Endothelial cell of umbilical vein (primary cell): Measurements from ENCODE around the gene ZNF70. TPM values are rescaled to one million over a fixed set of nuclear protein-coding genes. Genes with fewer than 3 reads are reported as not detected.

Experiments
- BruUV-seq: library from RNA; stranded (reverse); fragments of 400-500 nt; replicated peaks from 2 replicates; lab custom pipeline; 2021; lab: Mats Ljungman, UMichigan
- CTCF ChIA-PET: fragments of 300-600, 350-600 bp; sonication (Branson Sonifier 250); formaldehyde crosslinking; loops from one replicate; lab custom pipeline; 2021; ENCODE audit warnings: antibody characterized with exemption, inconsistent platforms; lab: Charles Lee
- POLR2A ChIA-PET: fragments of 300-600, 350-600 bp; sonication (Branson Sonifier 250); formaldehyde crosslinking; loops from one replicate; lab custom pipeline; 2021; ENCODE audit warnings: antibody characterized with exemption, inconsistent platforms; lab: Charles Lee
- DNase-seq: peaks from one replicate; pipeline ENCODE4 v3.0.0-alpha.2; 2011; ENCODE audit warnings: low read depth, low spot score
- FAIRE-seq: peaks from 2 replicates; lab custom pipeline; 2011; peaks lifted over from hg19 to GRCh38; lab: Jason Lieb, UNC
- H2AFZ ChIP-seq: 2 replicates; pipeline ENCODE4 v1.6.0; 2012; ENCODE audit warnings: low read depth, low read length, control low read depth, inconsistent platforms
- H3K27ac ChIP-seq: 2 replicates; pipeline ENCODE4 v1.5.1; 2011; ENCODE audit warnings: low read depth, mild to moderate bottlenecking, control low read depth, low read length, moderate library complexity; ENCODE audit not compliant: insufficient read depth
- H3K27me3 ChIP-seq, 2 experiments: 2 replicates each; pipeline versions ENCODE4 v1.6.0 to v1.6.1; 2011; ENCODE audit warnings: low read length in 2 of 2, mixed read lengths in 1 of 2; ENCODE audit not compliant: control insufficient read depth in 2 of 2, insufficient read depth in 2 of 2
- H3K36me3 ChIP-seq, 2 experiments: 2 replicates in 1 of 2; 3 replicates in 1 of 2; pipeline ENCODE4 v1.5.1; 2011; ENCODE audit warnings: low read length in 2 of 2, mild to moderate bottlenecking in 1 of 2, moderate library complexity in 1 of 2; ENCODE audit not compliant: control insufficient read depth in 2 of 2, insufficient read depth in 2 of 2; ENCODE audit errors: extremely low read depth in 1 of 2
- H3K4me1 ChIP-seq: 3 replicates; pipeline ENCODE4 v1.5.1; 2011; ENCODE audit warnings: mild to moderate bottlenecking, low read length; ENCODE audit not compliant: control insufficient read depth, insufficient read depth; ENCODE audit errors: extremely low read depth
- H3K4me2 ChIP-seq: 2 replicates; pipeline ENCODE4 v1.6.1; 2011; ENCODE audit warnings: low read length, control low read depth, mixed read lengths; ENCODE audit not compliant: insufficient read depth
- H3K4me3 ChIP-seq, 3 experiments: fragments of 200-600 bp in 1 of 3; sonication (generic), shearing (Covaris generic) in 1 of 3; replicated peaks in 1 of 3; 2 replicates each; pipeline ENCODE4 v1.5.1; 2011 to 2016; ENCODE audit warnings: control low read depth in 3 of 3, low read length in 3 of 3, mild to moderate bottlenecking in 2 of 3, inconsistent platforms in 1 of 3, low read depth in 1 of 3, moderate library complexity in 1 of 3; ENCODE audit not compliant: insufficient read depth in 1 of 3
- H3K79me2 ChIP-seq: 2 replicates; pipeline ENCODE4 v1.6.0; 2012; ENCODE audit warnings: low read length, inconsistent platforms; ENCODE audit not compliant: control insufficient read depth, insufficient read depth
- H3K9ac ChIP-seq: replicated peaks from 2 replicates; pipeline ENCODE3; 2011; ENCODE audit warnings: low read length, control low read depth; ENCODE audit not compliant: insufficient read depth; ENCODE audit errors: extremely low read depth
- H3K9me1 ChIP-seq: replicated peaks from 3 replicates; pipeline ENCODE4 v1.6.0; 2011; ENCODE audit warnings: mild to moderate bottlenecking, low read length; ENCODE audit not compliant: control insufficient read depth, insufficient read depth; ENCODE audit errors: extremely low read depth
- H3K9me3 ChIP-seq: replicated peaks from 2 replicates; pipeline ENCODE4 v1.5.1; 2012; ENCODE audit warnings: low read length, inconsistent platforms; ENCODE audit not compliant: control insufficient read depth, insufficient read depth
- H4K20me1 ChIP-seq: replicated peaks from 2 replicates; pipeline ENCODE3; 2011; ENCODE audit warnings: mild to moderate bottlenecking, low read length; ENCODE audit not compliant: control insufficient read depth, insufficient read depth; ENCODE audit errors: extremely low read depth
- EZH2 ChIP-seq: IDR thresholded peaks from 2 replicates; pipeline ENCODE4 v1.6.1; 2012; ENCODE audit warnings: borderline replicate concordance, low read depth, mild to moderate bottlenecking, moderate library complexity, low read length, inconsistent platforms; ENCODE audit not compliant: severe bottlenecking
- FOS ChIP-seq: IDR thresholded peaks from 2 replicates; pipeline ENCODE4 v1.6.1; 2011; ENCODE audit warnings: mild to moderate bottlenecking, low read length, moderate library complexity, borderline replicate concordance; ENCODE audit not compliant: insufficient read depth
- GATA2 ChIP-seq: IDR thresholded peaks from 2 replicates; pipeline ENCODE4 v1.7.0; 2011; ENCODE audit warnings: low read depth, mild to moderate bottlenecking, moderate library complexity, mixed read lengths, low read length; ENCODE audit not compliant: insufficient read length, insufficient read depth
- JUN ChIP-seq: IDR thresholded peaks from 2 replicates; pipeline ENCODE4 v1.6.1; 2011; ENCODE audit warnings: borderline replicate concordance, low read depth; ENCODE audit not compliant: insufficient read length, insufficient read depth
- MYC ChIP-seq: IDR thresholded peaks from one replicate; pipeline ENCODE4 v1.6.1; 2011; ENCODE audit warnings: mild to moderate bottlenecking, low read depth, low read length
- POLR2A ChIP-seq: IDR thresholded peaks from 2 replicates; pipeline ENCODE4 v1.6.1; 2012; ENCODE audit warnings: low read depth, mild to moderate bottlenecking, control low read depth, low read length
- POLR2AphosphoS5 ChIP-seq: IDR thresholded peaks from 2 replicates; pipeline ENCODE4 v1.6.1; 2012; ENCODE audit warnings: low read depth, mild to moderate bottlenecking, control low read depth, low read length, moderate library complexity; ENCODE audit not compliant: insufficient read depth
- dilution Hi-C: fragments of 300-500 bp; cut with MboI; formaldehyde crosslinking; loops from one replicate; pipeline ENCODE4 v1.15.0; 2019; ENCODE audit warnings: low sequenced_read_pairs; ENCODE audit not compliant: extremely low pct_ligation_motif_present
- intact Hi-C: fragments of 100-400 bp; cut with micrococcal nuclease; formaldehyde crosslinking; loops from one replicate; pipeline ENCODE4 v1.10.0; 2022
- polyA plus RNA-seq, 4 experiments: library from polyadenylated mRNA; depleted of rRNA in 3 of 4; stranded (reverse) in 3 of 4; unstranded in 1 of 4; fragments of >200 nt; gene quantifications; 2 replicates each; pipeline versions ENCODE4 v1.2.1 to v1.2.3, GENCODE V29; 2011 to 2012; ENCODE audit warnings: missing spikeins in 1 of 4
- total RNA-seq: library from RNA; stranded (reverse); gene quantifications from 2 replicates; pipeline ENCODE4 v1.2.3, GENCODE V29; 2021
- TF ChIP-seq, protein P1 (sequence below): IDR thresholded peaks from 2 replicates; pipeline ENCODE4 v1.6.1; 2011; ENCODE audit not compliant: insufficient read depth, insufficient read length
- TF ChIP-seq, protein P2 (sequence below), 2 donors: IDR thresholded peaks; 1 replicate in 1 of 2; 2 replicates in 1 of 2; pipeline ENCODE4 v1.5.1; 2011; ENCODE audit warnings: low read length in 2 of 2, mild to moderate bottlenecking in 2 of 2, moderate library complexity in 2 of 2, control low read depth in 1 of 2, inconsistent platforms in 1 of 2, low read depth in 1 of 2; ENCODE audit not compliant: insufficient read depth in 1 of 2; ENCODE audit errors: extremely low read depth in 1 of 2

The ZNF70 gene
- total and polyA plus RNA-seq, 2 donors (not counting 3 experiments of a cell fraction or from before 2014, with no cell fraction given): 1.9 to 6.2 TPM

DNA sequence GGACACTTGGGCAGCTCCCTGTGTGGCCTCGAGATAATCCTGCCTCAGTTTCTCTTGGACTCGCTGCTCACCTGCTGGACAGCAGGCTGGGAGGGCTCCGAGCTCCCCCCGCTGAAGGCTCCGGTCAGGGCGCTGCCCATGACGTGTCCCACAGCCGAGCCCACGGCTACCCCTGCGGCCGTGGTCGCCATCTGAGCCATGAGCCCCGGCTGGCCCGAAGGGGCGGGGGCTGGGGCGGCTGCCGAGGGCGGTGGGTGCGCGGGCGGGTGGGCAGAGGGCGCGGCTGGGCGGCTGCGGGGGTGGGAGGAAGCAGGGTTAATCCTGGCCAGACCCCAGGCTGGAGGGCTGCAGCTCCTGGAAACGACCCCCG, 16.4 kb upstream of the ZNF70 start:
- H3K4me2 ChIP-seq: peak overlapping the region; percentile 94
- peak overlapping the region; percentile 47 to 74 (median 55) for H3K4me3 ChIP-seq
- H3K9me3 ChIP-seq: no peaks in the 10 kb centered on the region
- no TSS peak for BruUV-seq
- H3K9ac ChIP-seq: peak overlapping the region; percentile 38
- no peaks in the 10 kb centered on the region for H3K27me3 ChIP-seq
- no peaks in the 10 kb centered on the region for H3K9me1 ChIP-seq
- no peak overlapping the region for H3K27ac ChIP-seq
- H3K36me3 ChIP-seq: peaks cover 0 to 3% of the 10 kb centered on the region in 2 experiments
- ChIA-PET CTCF (interaction anchor here (0.7 to 4.6 kb wide), 5 partner anchors 12 to 82 kb away, joined by 3 to 63 read pairs (median 3); no protein-coding TSS in a partner anchor), POLR2A (no interaction called here)
- no peaks in the 10 kb centered on the region for H4K20me1 ChIP-seq
- DNase-seq (no peak), FAIRE-seq (no peak)
- no peak for TF ChIP-seq EZH2
- no peak for TF ChIP-seq MYC
- no peak for TF ChIP-seq POLR2A
- TF ChIP-seq, protein P1, sequence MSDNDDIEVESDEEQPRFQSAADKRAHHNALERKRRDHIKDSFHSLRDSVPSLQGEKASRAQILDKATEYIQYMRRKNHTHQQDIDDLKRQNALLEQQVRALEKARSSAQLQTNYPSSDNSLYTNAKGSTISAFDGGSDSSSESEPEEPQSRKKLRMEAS: no peak
- TF ChIP-seq GATA2: no peak
- no peak for TF ChIP-seq JUN
- no peak for TF ChIP-seq FOS
- TF ChIP-seq POLR2AphosphoS5: no peak
- TF ChIP-seq, protein P2, sequence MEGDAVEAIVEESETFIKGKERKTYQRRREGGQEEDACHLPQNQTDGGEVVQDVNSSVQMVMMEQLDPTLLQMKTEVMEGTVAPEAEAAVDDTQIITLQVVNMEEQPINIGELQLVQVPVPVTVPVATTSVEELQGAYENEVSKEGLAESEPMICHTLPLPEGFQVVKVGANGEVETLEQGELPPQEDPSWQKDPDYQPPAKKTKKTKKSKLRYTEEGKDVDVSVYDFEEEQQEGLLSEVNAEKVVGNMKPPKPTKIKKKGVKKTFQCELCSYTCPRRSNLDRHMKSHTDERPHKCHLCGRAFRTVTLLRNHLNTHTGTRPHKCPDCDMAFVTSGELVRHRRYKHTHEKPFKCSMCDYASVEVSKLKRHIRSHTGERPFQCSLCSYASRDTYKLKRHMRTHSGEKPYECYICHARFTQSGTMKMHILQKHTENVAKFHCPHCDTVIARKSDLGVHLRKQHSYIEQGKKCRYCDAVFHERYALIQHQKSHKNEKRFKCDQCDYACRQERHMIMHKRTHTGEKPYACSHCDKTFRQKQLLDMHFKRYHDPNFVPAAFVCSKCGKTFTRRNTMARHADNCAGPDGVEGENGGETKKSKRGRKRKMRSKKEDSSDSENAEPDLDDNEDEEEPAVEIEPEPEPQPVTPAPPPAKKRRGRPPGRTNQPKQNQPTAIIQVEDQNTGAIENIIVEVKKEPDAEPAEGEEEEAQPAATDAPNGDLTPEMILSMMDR (IDR thresholded peaks at IDR 0.05; ENCODE audit: extremely low read depth in 1 of 2, insufficient read depth in 1 of 2, low read depth in 1 of 2, low read length in 2 of 2): no peak
- intact Hi-C loops: loop anchor here (5.0 kb wide), 1 partner anchor 225 kb away; no protein-coding TSS in a partner anchor
- H3K4me1 ChIP-seq: peaks cover 26% of the 10 kb centered on the region
- H2AFZ ChIP-seq: peak overlapping the region; percentile 87
- dilution Hi-C loops: no loop called here
- H3K79me2 ChIP-seq: peaks cover 2% of the 10 kb centered on the region
